Hepatocyte (in vitro differentiated cells): ENCODE results near the gene ASTN2.

Experiments
- CTCF ChIP-seq: fragments of 200-600 bp; sonication (generic); IDR thresholded peaks from 2 replicates; pipeline ENCODE4 v1.5.1; 2016; ENCODE audit warnings: antibody characterized with exemption, mild to moderate bottlenecking; ENCODE audit not compliant: poor library complexity
- EZH2 ChIP-seq: fragments of 200-600 bp; sonication (generic); IDR thresholded peaks from 2 replicates; pipeline ENCODE4 v1.6.1; 2016; ENCODE audit warnings: antibody characterized with exemption, mild to moderate bottlenecking, borderline replicate concordance
- EZH2phosphoT487 ChIP-seq: fragments of 200-600 bp; sonication (generic); IDR thresholded peaks from one replicate; pipeline ENCODE4 v1.6.1; 2018; ENCODE audit warnings: antibody characterized with exemption, mild to moderate bottlenecking, low read depth, moderate library complexity; ENCODE audit not compliant: unreplicated experiment, severe bottlenecking

DNA sequence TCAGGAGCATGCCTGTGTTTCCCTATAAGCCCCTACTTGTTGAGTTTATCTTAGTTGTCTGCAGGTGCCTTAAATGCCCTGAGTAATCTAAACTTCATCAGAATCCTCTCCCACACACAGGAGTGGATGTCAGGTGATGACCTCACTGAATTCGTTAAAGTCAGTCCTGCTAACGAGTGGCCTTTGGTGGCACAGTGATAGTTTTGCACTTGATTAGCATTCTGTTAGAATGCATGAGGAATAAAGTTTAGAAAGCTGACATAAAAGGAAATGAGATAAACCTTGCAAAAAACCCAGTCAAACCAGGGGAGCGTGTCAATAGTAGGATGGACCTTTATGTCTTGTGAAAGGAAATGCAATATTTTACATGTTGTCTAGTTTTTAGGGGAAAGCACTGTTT lies 723.2 kb downstream of the ASTN2 start:
- no peak for TF ChIP-seq CTCF
- no peak for TF ChIP-seq EZH2
- TF ChIP-seq EZH2phosphoT487: no peak
